NK-92 (cell line): ENCODE measurements around the gene KRT12.

Source experiments
- DNase-seq: peaks from one replicate; lab custom pipeline; 2025; ENCODE audit not compliant: unreplicated experiment; lab: John Stamatoyannopoulos, UW

Gene KRT12

GRCh38 chr17:40848583-40849235 is 18.3 kb downstream of the KRT12 start:
- no peak for DNase-seq

- no peak for DNase-seq
These were observed 20.4 kb downstream of the KRT12 start for GRCh38 chr17:40846515-40847144.

GRCh38 chr17:40844671-40845107 is 22.3 kb downstream of the KRT12 start:
- DNase-seq = no peak

- no peak for DNase-seq
These were observed 23.8 kb downstream of the KRT12 start for GRCh38 chr17:40843242-40843641.

DNA sequence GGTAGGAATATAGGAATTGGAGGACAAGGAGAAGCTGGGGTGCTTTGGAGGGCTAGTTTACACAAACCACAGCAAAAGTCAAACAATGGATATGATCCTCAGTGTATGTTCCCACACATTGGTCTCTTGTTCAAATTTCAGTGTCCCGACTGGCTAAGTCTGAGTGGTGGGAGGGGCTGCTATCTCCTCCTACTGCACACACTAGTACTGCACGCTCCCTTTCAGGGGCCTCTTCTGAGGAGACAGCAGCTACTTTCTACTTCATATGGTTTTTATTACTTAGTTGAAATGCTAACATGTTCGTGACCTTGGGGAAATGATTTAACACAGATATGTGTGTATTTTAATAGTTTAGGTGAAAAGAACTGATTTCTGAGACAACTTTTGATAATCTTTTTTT is 25.8 kb downstream of the KRT12 start:
- DNase-seq = no peak

DNA sequence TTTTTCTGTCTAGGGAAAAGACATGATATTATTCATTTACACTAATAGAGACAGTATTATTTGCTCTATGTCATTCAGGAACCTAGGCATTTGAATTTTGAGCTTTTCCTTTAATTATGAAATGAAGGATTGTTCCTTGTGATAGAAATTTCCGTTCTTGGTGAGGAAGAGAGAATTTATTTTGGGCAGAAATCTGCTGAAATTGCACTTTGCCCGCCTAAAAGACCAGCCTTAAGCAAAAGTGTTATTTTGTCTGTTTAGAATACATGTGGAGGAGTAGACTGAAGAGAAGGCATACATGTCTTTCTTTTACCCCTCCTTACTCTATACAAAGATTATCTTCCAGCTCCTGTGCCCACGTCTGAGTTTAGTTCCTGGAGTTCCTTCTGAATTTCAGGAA is 27.8 kb downstream of the KRT12 start:
- no peak for DNase-seq

DNA sequence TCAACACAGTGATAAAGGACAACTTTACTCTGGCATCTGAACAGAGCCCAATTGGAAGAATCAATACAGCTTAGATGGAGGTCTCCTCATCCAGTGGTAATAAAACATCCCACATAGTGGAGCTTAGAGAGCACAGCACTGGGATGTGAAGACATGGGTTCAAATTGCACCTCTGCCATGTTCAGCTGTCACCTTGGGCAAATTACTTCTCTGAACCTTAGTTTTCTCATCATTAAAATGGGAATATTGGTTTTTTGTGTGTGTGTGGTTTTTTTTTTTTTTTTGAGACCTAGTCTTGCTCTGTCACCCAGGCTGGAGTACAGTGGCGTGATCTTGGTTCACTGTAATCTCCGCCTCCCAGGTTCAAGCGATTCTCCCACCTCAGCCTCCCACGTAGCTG is 31.0 kb downstream of the KRT12 start:
- DNase-seq = no peak

DNA sequence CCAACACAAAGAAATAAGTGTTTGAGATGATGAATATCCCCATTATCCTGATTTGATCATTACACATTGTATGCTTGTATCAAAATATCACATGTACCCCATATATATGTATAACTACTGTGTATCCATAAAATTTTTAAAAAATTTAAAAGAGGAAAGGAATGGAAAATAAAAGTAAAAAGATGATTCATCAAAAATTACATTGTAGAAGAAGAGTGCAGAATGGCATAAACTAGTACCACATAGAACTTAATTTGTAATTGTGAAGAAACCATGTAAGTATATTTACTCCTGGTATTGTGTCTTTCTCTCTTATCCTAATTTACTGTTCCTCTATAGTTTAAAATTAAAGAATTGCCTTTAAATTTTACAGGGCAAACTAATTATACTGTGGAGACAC is 33.1 kb downstream of the KRT12 start:
- no peak for DNase-seq

DNA sequence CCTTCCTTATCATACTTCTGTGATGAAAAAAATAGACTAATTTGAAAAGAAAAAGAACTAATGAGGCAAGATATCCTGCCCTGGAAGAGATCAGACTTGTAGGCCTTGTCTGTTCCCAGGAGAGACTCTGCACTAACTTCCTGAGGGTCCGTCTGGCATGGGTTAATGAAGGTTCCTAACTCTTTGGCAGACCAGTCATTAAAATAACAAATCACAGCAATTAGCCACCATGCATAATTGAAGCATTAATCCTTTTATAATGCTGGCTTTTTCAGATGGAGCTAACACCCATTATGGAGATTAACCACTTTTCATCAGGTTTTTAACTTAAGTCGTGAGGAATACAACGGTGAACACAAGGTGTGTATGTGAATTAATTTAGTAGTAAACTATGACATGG is 34.2 kb downstream of the KRT12 start:
- no peak for DNase-seq

- no peak for DNase-seq
These were observed 36.8 kb downstream of the KRT12 start for GRCh38 chr17:40830085-40830776.

DNA sequence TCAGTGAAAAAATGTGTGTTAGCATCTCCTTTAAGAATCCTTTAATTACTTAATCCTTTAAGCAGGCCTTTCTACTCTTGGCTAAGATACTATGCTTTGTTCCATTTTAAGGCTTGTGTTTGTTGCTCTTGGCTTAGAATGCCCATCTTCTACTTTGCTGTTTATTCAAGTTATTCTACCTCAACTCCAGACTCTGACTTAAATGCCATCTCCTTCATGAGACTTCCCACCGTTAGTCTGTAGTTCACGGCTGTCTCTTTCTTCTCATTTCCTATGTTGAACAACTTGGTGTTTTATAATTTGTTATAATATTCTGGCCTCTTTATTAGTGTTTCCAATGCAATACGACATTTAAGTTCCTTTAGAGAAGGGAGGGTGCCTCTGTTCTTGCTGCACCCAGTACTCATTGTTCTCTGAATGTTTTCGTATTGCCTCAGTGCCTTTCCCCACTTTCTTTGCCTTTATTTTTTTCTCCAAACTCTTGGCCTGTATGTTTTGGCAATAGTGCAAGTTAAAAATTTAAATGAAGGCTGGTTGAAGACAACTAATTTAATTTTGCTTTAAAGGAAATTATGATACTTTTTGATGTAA is 38.5 kb downstream of the KRT12 start:
- no peak for DNase-seq

GRCh38 chr17:40827746-40828453 is 39.1 kb downstream of the KRT12 start:
- DNase-seq = no peak

DNA sequence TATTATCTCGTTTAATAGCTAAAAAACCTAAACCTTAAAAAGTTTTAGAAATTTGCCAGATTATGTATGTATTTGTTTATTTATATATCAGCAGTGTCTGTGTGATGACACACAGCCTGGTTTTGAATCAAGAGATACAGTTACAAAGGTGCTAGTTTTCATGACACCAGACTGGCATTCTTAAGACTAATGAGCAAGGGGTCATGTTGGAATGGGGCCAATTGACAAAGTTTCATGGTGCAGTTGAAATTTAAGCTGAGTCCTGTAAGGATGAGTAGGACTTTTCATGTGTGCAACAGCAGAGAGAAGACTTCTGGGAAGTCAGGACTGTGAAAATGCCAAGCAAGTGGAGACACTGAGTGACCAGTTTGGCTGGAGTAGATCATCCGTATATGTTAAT is 41.4 kb downstream of the KRT12 start:
- DNase-seq = no peak

DNA sequence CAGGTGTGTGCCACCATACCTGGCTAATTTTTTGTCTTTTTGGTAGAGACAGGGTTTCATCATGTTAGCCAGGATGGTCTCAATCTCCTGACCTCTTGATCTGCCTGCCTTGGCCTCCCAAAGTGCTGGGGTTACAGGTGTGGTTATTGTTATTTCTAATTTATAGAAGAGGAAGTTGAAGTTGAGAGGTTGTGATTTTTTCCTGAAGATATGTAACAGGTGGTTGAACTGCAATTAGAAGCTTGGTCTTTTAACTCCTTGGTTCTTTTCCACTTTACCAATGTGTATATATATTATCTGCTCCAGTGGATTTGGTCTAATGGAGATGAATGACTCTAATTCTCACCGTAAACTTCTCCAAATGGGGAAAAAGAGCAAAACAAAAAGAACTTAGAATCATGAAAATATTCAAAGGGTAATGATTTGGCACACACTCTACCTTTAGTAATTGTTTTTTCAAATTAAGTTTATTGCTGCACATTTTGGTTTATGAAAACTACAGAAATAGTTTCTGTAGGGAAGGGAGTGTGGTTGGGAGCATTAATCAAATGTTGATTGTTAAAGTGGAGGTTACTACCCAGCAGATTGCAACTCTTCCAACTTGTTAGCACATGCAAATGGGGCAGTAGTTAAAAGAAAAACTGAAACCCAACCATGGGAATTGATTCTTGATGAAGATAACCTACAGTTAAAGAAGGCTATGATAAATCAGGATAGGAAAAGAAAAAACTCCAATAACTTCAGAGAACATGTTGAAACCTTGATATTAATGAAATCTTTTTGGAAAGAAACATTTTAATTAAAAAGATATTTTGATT is 42.8 kb downstream of the KRT12 start:
- no peak for DNase-seq

DNA sequence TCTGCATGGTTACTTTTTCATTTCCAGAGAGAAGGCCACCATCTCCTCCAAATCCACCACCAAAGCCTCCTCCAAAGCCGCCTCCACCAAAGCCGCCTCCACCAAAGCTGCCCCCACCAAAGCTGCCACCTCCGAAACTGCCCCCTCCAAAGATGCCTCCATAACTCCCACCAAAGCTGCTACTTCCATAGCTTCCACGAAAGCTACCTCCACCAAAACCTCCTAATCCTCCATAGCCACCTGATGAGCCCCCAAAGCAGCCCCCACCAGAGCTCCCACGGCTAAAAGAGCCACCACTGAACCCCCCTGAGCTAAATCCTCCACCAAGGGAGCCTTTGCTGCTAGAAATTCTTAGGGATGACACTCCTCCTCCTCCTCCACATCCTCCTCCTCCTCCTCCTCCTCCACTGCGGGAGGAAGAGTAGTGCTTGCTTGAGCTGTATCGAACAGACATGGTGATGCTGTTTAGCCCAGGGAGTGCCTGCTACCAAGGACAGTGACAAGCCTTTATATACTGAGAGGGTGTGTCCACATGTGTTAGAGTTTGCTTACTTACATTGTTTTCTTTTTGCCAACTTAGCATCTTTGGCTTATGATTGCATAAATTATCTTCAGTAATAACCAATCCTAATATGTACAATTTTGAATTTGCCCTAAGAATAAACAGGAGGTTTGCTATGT is 44.8 kb downstream of the KRT12 start, which contains the start of gene KRT10:
Gene KRT10 (minus strand): TSS at position 483 of the 681 bp plus-strand sequence. CDS start 29 bp downstream, at position 454.
- no peak for DNase-seq

DNA sequence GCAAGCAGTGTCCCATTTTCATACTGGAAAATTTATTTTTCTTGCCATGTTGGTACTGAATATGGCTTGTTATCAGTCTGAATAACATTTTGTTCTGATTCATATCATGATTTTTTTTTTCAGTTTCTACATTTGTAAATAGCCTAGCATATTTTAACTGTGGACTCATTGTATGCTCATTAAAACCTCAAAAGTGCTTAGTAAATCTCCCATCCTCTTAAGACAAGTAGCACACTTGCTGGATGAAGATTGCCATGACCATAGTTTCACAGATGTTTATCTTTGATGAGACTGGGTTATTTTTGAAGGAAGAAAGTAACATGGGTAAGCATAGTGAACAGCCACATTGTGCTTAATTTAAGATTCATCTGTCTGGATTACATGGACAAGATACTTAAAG is 45.5 kb downstream of the KRT12 start:
- no peak for DNase-seq

- no peak for DNase-seq
These were observed 46.7 kb downstream of the KRT12 start for GRCh38 chr17:40820228-40820838.

DNA sequence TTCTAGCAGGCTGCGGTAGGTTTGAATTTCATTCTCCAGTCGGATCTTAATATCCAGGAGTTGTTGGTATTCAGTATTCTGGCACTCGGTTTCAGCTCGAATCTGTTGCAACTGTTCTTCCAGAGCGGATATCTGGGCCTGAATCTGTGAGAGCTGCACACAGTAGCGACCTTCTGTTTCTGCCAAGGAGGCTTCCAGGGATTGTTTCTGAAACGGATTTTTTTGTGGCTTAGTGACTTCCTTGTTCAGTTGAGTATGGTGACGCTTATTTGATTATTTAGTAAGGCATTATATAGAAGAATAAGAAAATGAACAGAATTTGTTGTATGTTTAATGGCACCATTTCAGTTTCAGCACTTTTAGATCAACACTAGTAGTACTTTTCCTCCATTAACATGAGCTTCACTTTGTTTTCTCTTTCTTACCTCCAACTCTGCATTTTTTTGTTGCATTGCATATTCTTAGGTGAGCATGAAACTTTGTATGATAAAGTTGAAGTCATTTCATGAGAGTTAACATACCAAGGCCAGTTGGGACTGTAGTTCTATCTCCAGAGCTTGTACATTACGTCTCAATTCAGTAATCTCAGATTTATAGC is 47.4 kb downstream of the KRT12 start:
- DNase-seq = no peak
